ENCODE measurements around the gene DOLPP1. TPM values are rescaled to one million over a fixed set of nuclear protein-coding genes. Genes with fewer than 3 reads are reported as not detected.

The DOLPP1 gene
- total and polyA plus RNA-seq, 4 donors: 2.1 to 5.1 (median 4.5) TPM

DNA sequence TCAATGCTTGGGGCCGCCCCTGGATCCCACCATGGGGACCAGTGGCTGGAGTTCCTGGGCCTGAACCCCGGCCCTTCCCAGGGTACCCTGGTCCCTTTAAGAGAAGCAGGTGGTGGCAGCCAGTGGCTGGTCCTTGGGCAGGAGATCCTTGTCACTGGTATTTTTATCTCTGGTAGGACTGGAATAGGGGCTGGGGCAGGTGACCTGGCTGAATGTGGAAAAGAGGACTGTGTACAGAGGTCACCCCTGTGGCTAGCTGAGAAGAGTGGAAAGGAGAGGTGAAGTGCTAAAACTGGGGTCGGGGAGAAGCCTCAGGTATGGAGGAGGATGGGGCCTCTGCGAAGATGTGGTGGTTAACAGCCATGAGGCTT, 22.7 kb downstream of the DOLPP1 start:
- Histone ChIP-seq H3K4me1 (ENCODE audit: control insufficient read depth in 1 of 2, insufficient read depth in 2 of 2, low read length in 2 of 2) (no peaks in the 10 kb centered on the region), H3K27ac (ENCODE audit: low read depth in 1 of 2, low read length in 2 of 2) (no peak overlapping the region), H3K36me3 (ENCODE audit: control insufficient read depth in 1 of 2, insufficient read depth in 2 of 2, low read length in 1 of 2) (no peaks in the 10 kb centered on the region), H3K9me3 (ENCODE audit: control insufficient read depth, low read length) (no peaks in the 10 kb centered on the region), H3K4me3 (ENCODE audit: low read length in 2 of 2) (no peak overlapping the region), H3K27me3 (ENCODE audit: control insufficient read depth in 1 of 2, insufficient read depth in 2 of 2, low read length in 1 of 2) (no peaks in the 10 kb centered on the region)
- DNase-seq: no peak
- WGBS, 2 donors: 81 to 87% methylated on average over 4 of the region's 4 CpGs
- ATAC-seq (ENCODE audit: low FRiP score): no peak
- intact Hi-C loops (cut with DNase I): no loop called here

DNA sequence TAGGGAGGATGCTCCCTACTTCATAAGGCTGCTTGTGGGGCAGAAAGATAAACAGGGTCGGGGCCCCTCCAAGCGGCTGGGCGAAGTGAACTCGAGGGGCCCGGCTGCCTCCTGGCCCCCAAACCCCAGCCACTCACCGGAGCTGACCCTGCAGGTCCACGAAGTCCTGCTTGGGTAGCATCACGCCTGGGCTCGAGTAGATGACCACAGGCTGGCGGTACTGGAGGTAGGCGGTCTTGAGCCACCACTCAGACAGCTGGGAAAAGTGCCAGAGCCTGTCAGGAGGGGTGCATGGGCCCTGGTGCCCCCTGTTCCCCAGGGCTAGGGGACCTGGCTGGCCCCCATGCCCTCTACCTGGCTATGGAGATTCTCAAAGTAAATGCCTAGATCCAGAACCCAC, 23.1 kb downstream of the DOLPP1 start:
- DNase-seq: no peak
- Histone ChIP-seq H3K27me3 (ENCODE audit: control insufficient read depth in 1 of 2, insufficient read depth in 2 of 2, low read length in 1 of 2) (no peaks in the 10 kb centered on the region), H3K4me3 (ENCODE audit: low read length in 2 of 2) (no peak overlapping the region), H3K4me1 (ENCODE audit: control insufficient read depth in 1 of 2, insufficient read depth in 2 of 2, low read length in 2 of 2) (no peaks in the 10 kb centered on the region), H3K27ac (ENCODE audit: low read depth in 1 of 2, low read length in 2 of 2) (no peak overlapping the region), H3K9me3 (ENCODE audit: control insufficient read depth, low read length) (no peaks in the 10 kb centered on the region), H3K36me3 (ENCODE audit: control insufficient read depth in 1 of 2, insufficient read depth in 2 of 2, low read length in 1 of 2) (no peaks in the 10 kb centered on the region)
- ATAC-seq (ENCODE audit: low FRiP score): no peak
- intact Hi-C loops (cut with DNase I): no loop called here
- 82 to 84% methylated on average over 11 of the region's 11 CpGs for WGBS, 2 donors

DNA sequence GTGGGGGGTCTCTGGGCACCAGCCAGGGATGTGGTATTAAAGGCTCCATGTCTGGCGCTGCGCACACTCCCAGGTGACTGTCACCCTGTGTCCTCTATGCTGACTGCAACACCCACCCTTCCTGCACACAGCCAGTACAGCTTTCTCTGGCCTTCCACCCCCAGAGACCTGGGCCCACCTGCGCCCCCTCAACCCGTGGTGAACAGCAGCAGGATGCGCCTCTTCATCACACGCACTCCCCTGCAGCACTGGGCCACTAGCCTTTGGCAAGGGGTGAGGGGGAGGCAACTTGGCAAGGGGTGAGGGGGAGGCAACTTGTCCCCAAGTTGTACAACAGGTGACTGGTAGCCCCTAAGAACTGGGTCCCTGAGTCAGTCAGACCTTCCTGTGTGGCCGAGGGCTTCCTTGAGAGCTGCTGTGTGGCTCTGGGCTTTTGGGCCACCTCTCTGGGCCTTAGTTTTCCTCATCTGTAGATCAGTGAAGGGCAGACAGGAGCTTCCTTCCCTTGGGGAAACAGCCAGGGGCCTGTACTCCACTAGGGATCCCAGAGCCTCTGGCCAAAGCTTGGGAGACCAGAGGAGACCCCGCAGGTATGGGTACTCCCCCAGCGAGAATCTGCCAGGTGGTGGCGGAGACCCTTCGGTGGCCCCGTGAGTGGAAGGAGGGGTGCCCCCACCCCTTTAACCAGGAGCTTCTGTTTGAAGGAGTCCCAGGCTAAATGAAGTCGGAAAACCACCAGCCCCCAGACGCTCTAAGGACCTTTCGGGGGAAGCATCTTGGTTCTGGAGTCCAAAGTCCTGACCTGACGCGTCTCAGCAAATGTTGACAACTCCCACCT, 25.2 kb downstream of the DOLPP1 start:
- ATAC-seq (ENCODE audit: low FRiP score) (no peak), DNase-seq (no peak)
- 86 to 88% methylated on average over 17 of the region's 17 CpGs for WGBS, 2 donors
- Histone ChIP-seq H3K27ac (ENCODE audit: low read depth in 1 of 2, low read length in 2 of 2) (no peak overlapping the region), H3K4me1 (ENCODE audit: control insufficient read depth in 1 of 2, insufficient read depth in 2 of 2, low read length in 2 of 2) (no peaks in the 10 kb centered on the region), H3K4me3 (ENCODE audit: low read length in 2 of 2) (no peak overlapping the region), H3K36me3 (ENCODE audit: control insufficient read depth in 1 of 2, insufficient read depth in 2 of 2, low read length in 1 of 2) (no peaks in the 10 kb centered on the region), H3K27me3 (ENCODE audit: control insufficient read depth in 1 of 2, insufficient read depth in 2 of 2, low read length in 1 of 2) (no peaks in the 10 kb centered on the region), H3K9me3 (ENCODE audit: control insufficient read depth, low read length) (no peaks in the 10 kb centered on the region)
- intact Hi-C loops (cut with DNase I): no loop called here

DNA sequence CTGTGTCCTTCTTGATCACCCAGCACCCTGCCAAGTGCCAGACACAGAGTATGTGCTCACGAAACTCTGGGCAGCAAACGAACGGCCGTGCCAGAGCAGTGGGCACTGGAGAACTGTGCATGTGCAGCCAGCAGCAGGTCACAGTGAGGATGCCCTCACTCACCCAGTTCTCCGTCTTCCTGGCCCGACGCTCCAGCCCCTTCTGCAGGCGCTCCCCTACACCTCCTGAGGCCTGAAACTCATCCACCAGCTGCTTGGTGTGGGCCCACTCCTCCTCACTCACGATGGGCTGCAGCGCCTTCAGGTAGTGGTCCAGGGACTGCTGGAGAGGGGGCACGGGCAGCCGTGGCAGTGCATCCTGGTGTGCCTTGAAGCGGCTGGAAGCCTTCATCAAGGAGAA, 26.7 kb downstream of the DOLPP1 start:
- intact Hi-C loops (cut with DNase I): no loop called here
- DNase-seq (no peak), ATAC-seq (ENCODE audit: low FRiP score) (no peak)
- Histone ChIP-seq H3K4me1 (ENCODE audit: control insufficient read depth in 1 of 2, insufficient read depth in 2 of 2, low read length in 2 of 2) (no peaks in the 10 kb centered on the region), H3K27ac (ENCODE audit: low read depth in 1 of 2, low read length in 2 of 2) (no peak overlapping the region), H3K27me3 (ENCODE audit: control insufficient read depth in 1 of 2, insufficient read depth in 2 of 2, low read length in 1 of 2) (no peaks in the 10 kb centered on the region), H3K9me3 (ENCODE audit: control insufficient read depth, low read length) (no peaks in the 10 kb centered on the region), H3K36me3 (ENCODE audit: control insufficient read depth in 1 of 2, insufficient read depth in 2 of 2, low read length in 1 of 2) (no peaks in the 10 kb centered on the region), H3K4me3 (ENCODE audit: low read length in 2 of 2) (no peak overlapping the region)
- WGBS, 2 donors: 85 to 87% methylated on average over 13 of the region's 13 CpGs

DNA sequence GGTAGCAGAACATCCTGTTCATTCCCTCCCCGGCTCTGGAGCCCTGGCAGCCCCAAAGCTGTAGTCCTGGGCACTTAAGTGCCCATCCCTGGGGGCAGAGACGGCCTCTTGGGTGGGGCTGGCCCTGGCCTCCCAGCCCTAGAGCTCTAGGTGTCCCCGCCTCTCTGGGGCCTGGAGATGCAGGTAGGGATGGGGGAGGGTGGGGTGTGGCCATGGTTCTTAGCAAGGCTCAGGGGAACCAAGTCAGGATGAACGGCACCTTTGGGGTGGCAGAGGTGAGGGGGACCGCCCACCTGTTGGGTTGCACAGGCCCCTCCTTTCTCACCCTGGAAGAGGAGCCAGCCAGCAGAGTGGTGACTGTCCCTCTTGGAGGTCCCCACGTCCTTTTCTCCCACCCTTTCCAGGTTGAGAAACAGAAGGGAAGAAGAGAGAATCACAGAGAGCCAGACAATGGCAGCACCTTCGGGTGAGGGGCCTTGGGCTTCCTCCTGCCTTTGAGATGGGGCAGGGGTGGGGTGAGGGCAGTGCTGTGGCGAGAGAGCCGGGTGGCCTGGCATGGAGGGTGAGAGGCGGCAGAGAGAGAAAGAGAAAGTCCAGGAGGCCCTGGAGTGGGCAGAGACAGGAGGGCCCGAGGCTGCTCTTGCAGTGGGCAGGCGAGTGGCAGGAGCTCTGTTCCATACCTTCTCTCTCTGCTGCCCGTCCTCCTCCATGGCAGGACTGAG, 27.3 kb downstream of the DOLPP1 start:
- intact Hi-C loops (cut with DNase I): no loop called here
- 87% methylated on average over 11 to 13 of the region's 13 CpGs for WGBS, 2 donors
- Histone ChIP-seq H3K36me3 (ENCODE audit: control insufficient read depth in 1 of 2, insufficient read depth in 2 of 2, low read length in 1 of 2) (no peaks in the 10 kb centered on the region), H3K27me3 (ENCODE audit: control insufficient read depth in 1 of 2, insufficient read depth in 2 of 2, low read length in 1 of 2) (no peaks in the 10 kb centered on the region), H3K9me3 (ENCODE audit: control insufficient read depth, low read length) (no peaks in the 10 kb centered on the region), H3K4me1 (ENCODE audit: control insufficient read depth in 1 of 2, insufficient read depth in 2 of 2, low read length in 2 of 2) (no peaks in the 10 kb centered on the region), H3K27ac (ENCODE audit: low read depth in 1 of 2, low read length in 2 of 2) (no peak overlapping the region), H3K4me3 (ENCODE audit: low read length in 2 of 2) (no peak overlapping the region)
- no peak for DNase-seq
- no peak for ATAC-seq (ENCODE audit: low FRiP score)

DNA sequence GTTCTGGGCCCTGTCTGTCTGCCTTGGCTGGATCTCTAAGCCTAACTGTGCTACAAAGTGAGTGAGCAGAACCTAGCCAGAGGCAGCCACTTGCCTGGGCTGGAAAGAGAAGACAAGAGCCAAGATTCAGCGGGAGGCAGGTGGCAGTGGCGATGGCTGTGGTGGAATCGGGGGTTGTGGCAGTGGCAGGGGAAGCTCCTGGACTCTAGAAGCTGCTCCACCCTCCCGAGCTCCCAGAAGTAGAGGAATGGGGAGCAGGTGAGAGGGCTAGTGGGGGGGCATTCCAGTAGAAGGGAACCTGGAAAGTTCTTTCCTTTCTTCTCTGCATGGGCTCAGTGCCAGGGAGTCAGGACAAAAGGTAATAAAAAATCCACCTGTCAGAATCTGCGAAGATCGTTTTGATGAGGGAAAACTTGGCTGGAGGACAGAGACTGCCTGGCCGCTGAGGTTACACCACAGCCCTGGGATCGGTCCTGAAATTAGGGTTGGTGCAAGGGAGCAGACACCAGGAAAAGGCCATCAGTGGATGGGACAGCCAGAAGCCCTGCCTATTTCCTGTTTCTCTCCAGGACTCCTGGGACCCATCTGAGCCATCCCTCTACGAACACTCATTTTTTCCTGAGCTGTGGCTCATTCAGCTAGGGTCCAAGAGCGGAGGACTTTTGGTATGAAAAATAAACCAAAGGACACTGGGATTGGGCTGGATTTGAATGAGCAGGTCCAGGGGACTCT, 28.1 kb downstream of the DOLPP1 start:
- ATAC-seq (ENCODE audit: low FRiP score): no peak
- H3K4me3 ChIP-seq (ENCODE audit: low read length in 2 of 2): no peak overlapping the region

DNA sequence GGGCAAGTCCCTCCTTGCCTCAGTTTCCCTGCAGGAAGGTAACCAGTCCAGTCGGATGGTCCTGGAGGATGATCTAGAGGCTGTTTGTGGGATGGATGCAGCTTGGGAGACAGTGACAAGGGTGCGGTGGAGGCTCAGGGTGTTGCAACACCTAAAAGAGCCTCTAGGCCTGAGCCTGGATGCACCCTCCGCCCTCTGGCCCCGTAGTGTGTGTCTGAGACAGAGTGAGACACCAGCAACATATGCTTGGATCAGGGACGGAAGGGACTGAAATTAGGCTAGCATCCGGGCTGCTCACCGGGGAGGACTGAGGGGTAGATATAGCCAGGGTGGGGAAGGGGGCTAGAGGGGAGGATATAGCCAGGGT, 28.6 kb downstream of the DOLPP1 start:
- 41 to 46% methylated on average over 7 of the region's 7 CpGs for WGBS, 2 donors

More for the DNA sequence above, 28.1 kb downstream of the DOLPP1 start:
- Histone ChIP-seq H3K27ac (ENCODE audit: low read depth in 1 of 2, low read length in 2 of 2) (no peak overlapping the region), H3K4me1 (ENCODE audit: control insufficient read depth in 1 of 2, insufficient read depth in 2 of 2, low read length in 2 of 2) (no peaks in the 10 kb centered on the region), H3K36me3 (ENCODE audit: control insufficient read depth in 1 of 2, insufficient read depth in 2 of 2, low read length in 1 of 2) (no peaks in the 10 kb centered on the region), H3K27me3 (ENCODE audit: control insufficient read depth in 1 of 2, insufficient read depth in 2 of 2, low read length in 1 of 2) (no peaks in the 10 kb centered on the region), H3K9me3 (ENCODE audit: control insufficient read depth, low read length) (no peaks in the 10 kb centered on the region)
- 71 to 76% methylated on average over 10 of the region's 10 CpGs for WGBS, 2 donors
- intact Hi-C loops (cut with DNase I): no loop called here
- no peak for DNase-seq

DNA sequence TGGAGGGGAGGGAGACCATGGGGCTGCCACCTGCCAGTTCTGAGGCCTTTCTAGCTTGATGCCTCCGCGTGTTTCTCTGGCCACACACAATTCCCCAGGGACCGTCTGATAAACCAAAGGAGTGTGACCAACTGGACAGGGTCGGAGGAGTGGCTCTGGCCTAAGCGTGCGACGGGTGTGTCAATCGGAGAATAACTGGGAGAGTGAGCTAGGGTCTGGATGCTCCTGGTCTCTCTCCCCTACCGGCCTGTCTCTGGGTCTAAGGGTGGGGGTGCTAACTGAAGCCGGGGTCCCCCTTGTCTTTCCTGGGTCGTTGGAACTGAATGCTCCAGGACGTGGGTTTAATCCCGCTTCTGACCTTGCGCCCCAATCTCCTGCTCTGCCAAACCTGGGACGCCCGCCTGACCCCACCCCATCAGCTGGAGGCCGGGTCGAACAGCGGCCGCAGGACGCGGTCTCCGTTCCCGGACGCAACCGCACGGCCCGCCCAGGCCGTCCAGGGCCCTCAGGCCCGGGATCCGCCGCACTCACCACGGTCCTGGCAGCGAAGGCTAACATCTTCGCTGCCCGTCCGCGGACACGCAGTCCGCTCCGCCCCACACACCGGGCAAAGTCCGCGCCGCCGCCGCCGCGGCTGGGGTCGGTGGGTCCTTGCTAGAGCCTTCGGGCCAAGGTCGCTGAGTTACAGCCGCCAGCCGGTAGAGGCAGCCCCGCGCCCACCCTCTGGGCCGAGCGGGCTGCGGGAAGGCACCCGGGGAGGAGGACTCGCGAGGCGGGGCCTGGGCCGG, 29.2 kb downstream of the DOLPP1 start:
- Histone ChIP-seq H3K9me3 (ENCODE audit: control insufficient read depth, low read length) (no peaks in the 10 kb centered on the region), H3K27ac (ENCODE audit: low read depth in 1 of 2, low read length in 2 of 2) (peak overlapping the region in 1 of 2 donors; percentile 22), H3K36me3 (ENCODE audit: control insufficient read depth in 1 of 2, insufficient read depth in 2 of 2, low read length in 1 of 2) (no peaks in the 10 kb centered on the region), H3K4me3 (ENCODE audit: low read length in 2 of 2) (peak overlapping the region; percentile 78 to 82), H3K27me3 (ENCODE audit: control insufficient read depth in 1 of 2, insufficient read depth in 2 of 2, low read length in 1 of 2) (no peaks in the 10 kb centered on the region), H3K4me1 (ENCODE audit: control insufficient read depth in 1 of 2, insufficient read depth in 2 of 2, low read length in 2 of 2) (no peaks in the 10 kb centered on the region)
- ATAC-seq (ENCODE audit: low FRiP score) (peak; percentile 31), DNase-seq (peak; percentile 66 to 84)
- 1% methylated on average over 56 to 64 of the region's 64 CpGs for WGBS, 2 donors
- intact Hi-C loops (cut with DNase I): loop anchor here in 1 of 2 donors (2.0 kb wide), 1 partner anchor 29 kb away; the partner anchor contains the start of gene DOLPP1

More for the DNA sequence above, 28.6 kb downstream of the DOLPP1 start:
- Histone ChIP-seq H3K4me1 (ENCODE audit: control insufficient read depth in 1 of 2, insufficient read depth in 2 of 2, low read length in 2 of 2) (no peaks in the 10 kb centered on the region), H3K36me3 (ENCODE audit: control insufficient read depth in 1 of 2, insufficient read depth in 2 of 2, low read length in 1 of 2) (no peaks in the 10 kb centered on the region), H3K4me3 (ENCODE audit: low read length in 2 of 2) (no peak overlapping the region), H3K27ac (ENCODE audit: low read depth in 1 of 2, low read length in 2 of 2) (no peak overlapping the region), H3K9me3 (ENCODE audit: control insufficient read depth, low read length) (no peaks in the 10 kb centered on the region), H3K27me3 (ENCODE audit: control insufficient read depth in 1 of 2, insufficient read depth in 2 of 2, low read length in 1 of 2) (no peaks in the 10 kb centered on the region)
- ATAC-seq (ENCODE audit: low FRiP score): no peak
- intact Hi-C loops (cut with DNase I): no loop called here
- DNase-seq: no peak
